Stimulated activated CD8-positive, alpha-beta memory T cell treated with anti-CD3 and anti-CD28 coated beads, Interleukin-2, amount 100 ng/mL, for 48 hours (primary cell): ENCODE results near the gene GLI1.

Experiments used
- DNase-seq, 2 donors: peaks; one replicate each; pipeline ENCODE4 v3.0.0-alpha.2; 2020; ENCODE audit warnings: low read depth in 2 of 2

Gene GLI1

GRCh38 chr12:57518920-57519795 is 59.6 kb downstream of the GLI1 start:
- no peak for DNase-seq

- no peak for DNase-seq
Observed at GRCh38 chr12:57519796-57520052, 60.1 kb downstream of the GLI1 start.

- DNase-seq, result peak; percentile 99 to 100
Observed at GRCh38 chr12:57520053-57520818, 60.7 kb downstream of the GLI1 start, which contains the start of gene DDIT3. TSS of gene DDIT3 (minus strand) at chr12:57520514. CDS start at chr12:57517406, 3,108 bp downstream.

GRCh38 chr12:57521525-57522010 is 62.0 kb downstream of the GLI1 start:
- no peak for DNase-seq
